IgD-negative memory B cell (primary cell): ENCODE data around the gene JAM2. TPM values are rescaled to one million over a fixed set of nuclear protein-coding genes. Genes with fewer than 3 reads are reported as not detected.

ENCODE experiments used
- H3K27ac Mint-ChIP-seq, 3 donors: one replicate each; pipeline ENCODE4 v1.8.0; 2020 to 2022; ENCODE audit warnings: mild to moderate bottlenecking in 3 of 3, mixed read lengths in 3 of 3, moderate library complexity in 1 of 3
- H3K27me3 Mint-ChIP-seq: one replicate; pipeline ENCODE4 v1.8.0; 2021; ENCODE audit warnings: mixed read lengths
- H3K36me3 Mint-ChIP-seq: one replicate; pipeline ENCODE4 v1.8.0; 2020; ENCODE audit warnings: mild to moderate bottlenecking, mixed read lengths
- H3K4me1 Mint-ChIP-seq, 3 donors: one replicate each; pipeline ENCODE4 v1.8.0; 2020 to 2022; ENCODE audit warnings: mixed read lengths in 3 of 3, mild to moderate bottlenecking in 1 of 3
- H3K4me3 Mint-ChIP-seq, 4 donors: one replicate each; pipeline ENCODE4 v1.8.0; 2020 to 2022; ENCODE audit warnings: mild to moderate bottlenecking in 4 of 4, mixed read lengths in 4 of 4, moderate library complexity in 3 of 4
- H3K9me3 Mint-ChIP-seq, 3 donors: one replicate each; pipeline ENCODE4 v1.8.0; 2020 to 2021; ENCODE audit warnings: mixed read lengths in 3 of 3, mild to moderate bottlenecking in 1 of 3
- polyA plus RNA-seq: library from polyadenylated mRNA; unstranded; fragments of 300-500 nt; fragmentation: Illumina TruSeq; gene quantifications from one replicate; pipeline ENCODE4 v1.2.3, GENCODE V29; 2021

The JAM2 gene
- polyA plus RNA-seq, 1 donor from 2014 or later, result 0.15 TPM

- Mint-ChIP-seq H3K9me3 (no peaks in the 10 kb centered on the region), H3K4me1 (peaks cover 6 to 10% (median 9%) of the 10 kb centered on the region in 3 donors), H3K4me3 (no peak overlapping the region), H3K27ac (no peak overlapping the region), H3K27me3 (no peaks in the 10 kb centered on the region), H3K36me3 (peaks cover 4% of the 10 kb centered on the region)
Observed at GRCh38 chr21:25760061-25760460, 121.0 kb downstream of the JAM2 start.

- Mint-ChIP-seq H3K27ac (no peak overlapping the region), H3K36me3 (peaks cover 4% of the 10 kb centered on the region), H3K4me3 (no peak overlapping the region), H3K4me1 (peaks cover 4 to 9% (median 6%) of the 10 kb centered on the region in 3 donors), H3K27me3 (no peaks in the 10 kb centered on the region), H3K9me3 (no peaks in the 10 kb centered on the region)
Observed at GRCh38 chr21:25760677-25761076, 121.6 kb downstream of the JAM2 start.

GRCh38 chr21:25764065-25764464 lies 125.0 kb downstream of the JAM2 start:
- Mint-ChIP-seq H3K4me3 (no peak overlapping the region), H3K9me3 (no peaks in the 10 kb centered on the region), H3K4me1 (peaks cover 0 to 3% (median 0%) of the 10 kb centered on the region in 3 donors), H3K27ac (no peak overlapping the region), H3K27me3 (no peaks in the 10 kb centered on the region), H3K36me3 (peaks cover 3% of the 10 kb centered on the region)

Other genes with a start within 250 kb of the JAM2 start
- 36.8 TPM for gene MRPL39, start 31.8 kb upstream of the JAM2 start, polyA plus RNA-seq
- gene ATP5PF, start 95.6 kb downstream of the JAM2 start, polyA plus RNA-seq, result 327 TPM
- 17.3 TPM for gene GABPA, start 95.7 kb downstream of the JAM2 start, polyA plus RNA-seq